ENCODE data around the gene ICAM3.

GRCh38 chr19:10332158-10332964 lies 7.1 kb downstream of the ICAM3 start:
- no peak for TF ChIP-seq CTCF (IDR thresholded peaks at IDR 0.05)
- TF ChIP-seq POLR2A (IDR thresholded peaks at IDR 0.05): no peak
